ENCODE data around the gene MBNL3. TPM values are rescaled to one million over a fixed set of nuclear protein-coding genes. Genes with fewer than 3 reads are reported as not detected.
A peak's percentile ranks its signal among the peaks of the same experiment; 100 is the strongest.

The MBNL3 gene
- total and polyA plus RNA-seq, 9 of the 15 experiments (the other 6 are each of a cell fraction or from before 2014, with no cell fraction given): under 0.01 to 0.25 (median 0.16) TPM

GRCh38 chrX:132533409-132533808 lies 44.6 kb upstream of the MBNL3 start:
- in situ Hi-C loops (cut with MboI): no loop called here
- H3K36me3 ChIP-seq (ENCODE audit: control insufficient read depth, insufficient read depth, low read length): no peaks in the 10 kb centered on the region
- 0% methylated on average over 2 of the region's 2 CpGs for WGBS (ENCODE audit: insufficient coverage, low coverage, missing lambda C conversion rate)
- no peaks in the 10 kb centered on the region for H3K9me3 ChIP-seq (replicated peaks; ENCODE audit: control insufficient read depth, insufficient read depth, low read depth, low read length)
- no TSS peak for BruUV-seq (replicated peaks)
- intact Hi-C loops (cut with micrococcal nuclease): no loop called here
- no peak for DNase-seq (ENCODE audit: extremely low read depth in 1 of 4, low spot score in 3 of 4)
- TF ChIP-seq ZNF316 (IDR thresholded peaks at IDR 0.05): no peak
- no peak for TF ChIP-seq NFE2 (IDR thresholded peaks at IDR 0.05; ENCODE audit: low read depth)
- TF ChIP-seq ZBTB11 (CRISPR knock-in tag; IDR thresholded peaks at IDR 0.05): no peak
- TF ChIP-seq ZNF133 (CRISPR knock-in tag; IDR thresholded peaks at IDR 0.05): no peak
- TF ChIP-seq MYNN (IDR thresholded peaks at IDR 0.05): no peak
- no peak for TF ChIP-seq MYNN (CRISPR knock-in tag; IDR thresholded peaks at IDR 0.05)
- no peak for TF ChIP-seq ZNF766 (CRISPR knock-in tag; conservative IDR thresholded peaks at IDR 0.05)
- no peak for TF ChIP-seq IRF1 (CRISPR knock-in tag; IDR thresholded peaks at IDR 0.05; ENCODE audit: borderline replicate concordance)
- no peak for TF ChIP-seq ZNF253 (CRISPR knock-in tag; conservative IDR thresholded peaks at IDR 0.05)
- TF ChIP-seq MED1 (CRISPR knock-in tag; IDR thresholded peaks at IDR 0.05; ENCODE audit: borderline replicate concordance): no peak
- POLR2A ChIA-PET: no interaction called here
- no peak overlapping the region for H3K9ac ChIP-seq (ENCODE audit: insufficient read depth in 1 of 2, low read depth in 2 of 2, low read length in 2 of 2)
- H3K4me2 ChIP-seq (ENCODE audit: insufficient read depth, low read length): no peak overlapping the region
- H3K4me1 ChIP-seq (replicated peaks in 1 of 2; ENCODE audit: control insufficient read depth in 2 of 2, insufficient read depth in 2 of 2, low read length in 2 of 2): no peaks in the 10 kb centered on the region
- H3K9me1 ChIP-seq (ENCODE audit: control insufficient read depth, insufficient read depth, low read length): no peaks in the 10 kb centered on the region
- H3K27me3 ChIP-seq (ENCODE audit: control insufficient read depth in 2 of 2, insufficient read depth in 2 of 2, low read length in 2 of 2): no peaks in the 10 kb centered on the region
- no peaks in the 10 kb centered on the region for H3K79me2 ChIP-seq (ENCODE audit: control insufficient read depth, insufficient read depth, low read length)
- CTCF ChIA-PET (ENCODE audit: low intra/inter-chr PET ratio): no interaction called here
- no peak for FAIRE-seq
- no peaks in the 10 kb centered on the region for H4K20me1 ChIP-seq (replicated peaks; ENCODE audit: control insufficient read depth, insufficient read depth, low read length)
- no peak overlapping the region for H3K27ac ChIP-seq (ENCODE audit: extremely low read depth, low read depth, low read length)
- peak overlapping the region; percentile 39; the same call in 1 of the 2 replicates for H2AFZ ChIP-seq (ENCODE audit: low read depth, low read length)
- no peak overlapping the region for H3K4me3 ChIP-seq
- no peak for ATAC-seq
